Activated CD8-positive, alpha-beta memory T cell treated with anti-CD3 and anti-CD28 coated beads, Interleukin-2, amount 10 ng/mL, durations not matched to agents 7 days and 5 days (primary cell): ENCODE results near the gene PCCA. TPM values are rescaled to one million over a fixed set of nuclear protein-coding genes. Genes with fewer than 3 reads are reported as not detected.
"Not testable (repeated sequence)": the region's sequence is repeated elsewhere in the genome, so short reads cannot be mapped to it uniquely, and the experiment has no call there.

Experiments used
- ATAC-seq: fragments of 150-1000 bp; cut with Tn5 transposase; one replicate; pipeline ENCODE4 v1.10.0; 2021; ENCODE audit warnings: moderate library complexity
- CTCF ChIA-PET: fragments of 350-600 bp; sonication (Branson Sonifier 250); formaldehyde crosslinking; loops from one replicate; lab custom pipeline; 2021; ENCODE audit warnings: antibody characterized with exemption; lab: Charles Lee
- DNase-seq: peaks from one replicate; pipeline ENCODE4 v3.0.0-alpha.2; 2020
- H3K27ac Mint-ChIP-seq: one replicate; pipeline ENCODE4 v1.8.0; 2021; ENCODE audit warnings: mild to moderate bottlenecking, mixed read lengths
- H3K27me3 Mint-ChIP-seq: one replicate; pipeline ENCODE4 v1.8.0; 2021; ENCODE audit warnings: mixed read lengths
- H3K36me3 Mint-ChIP-seq: one replicate; pipeline ENCODE4 v1.8.0; 2021; ENCODE audit warnings: mild to moderate bottlenecking, mixed read lengths
- H3K4me1 Mint-ChIP-seq: one replicate; pipeline ENCODE4 v1.8.0; 2021; ENCODE audit warnings: mixed read lengths
- H3K4me3 Mint-ChIP-seq: one replicate; pipeline ENCODE4 v1.8.0; 2021; ENCODE audit warnings: mild to moderate bottlenecking, moderate library complexity, mixed read lengths
- H3K9me3 Mint-ChIP-seq: one replicate; pipeline ENCODE4 v1.8.0; 2022; ENCODE audit warnings: low read depth, mixed read lengths
- total RNA-seq, 2 experiments: library from RNA; stranded (reverse); gene quantifications; one replicate each; pipeline ENCODE4 v1.2.3, GENCODE V29; 2021

PCCA gene
- total RNA-seq, 2 experiments from 2014 or later: 14.1 to 17.9 TPM

- Mint-ChIP-seq H3K27ac (no peak overlapping the region), H3K9me3 (no peaks in the 10 kb centered on the region), H3K4me1 (peaks cover 31% of the 10 kb centered on the region), H3K4me3 (peak overlapping the region; percentile 47), H3K27me3 (peaks cover 3% of the 10 kb centered on the region), H3K36me3 (no peaks in the 10 kb centered on the region)
- ATAC-seq (peak; percentile 16), DNase-seq (no peak)
- CTCF ChIA-PET: interaction anchor here (0.7 kb wide), 1 partner anchor 423 kb away, joined by 4 read pairs; no protein-coding TSS in a partner anchor
Observed at GRCh38 chr13:100520936-100521850, 432.3 kb downstream of the PCCA start.

GRCh38 chr13:100521851-100522617, 433.1 kb downstream of the PCCA start:
- CTCF ChIA-PET: no interaction called here
- Mint-ChIP-seq H3K9me3 (no peaks in the 10 kb centered on the region), H3K27me3 (peaks cover 3% of the 10 kb centered on the region), H3K36me3 (no peaks in the 10 kb centered on the region), H3K27ac (no peak overlapping the region), H3K4me3 (peak overlapping the region; percentile 47), H3K4me1 (peaks cover 26% of the 10 kb centered on the region)
- peak; percentile 45 for ATAC-seq
- DNase-seq: no peak

GRCh38 chr13:100522618-100523309, 433.9 kb downstream of the PCCA start:
- H3K9me3 Mint-ChIP-seq: no peaks in the 10 kb centered on the region
- no peak for DNase-seq
- no peak overlapping the region for H3K4me3 Mint-ChIP-seq
- no peak overlapping the region for H3K27ac Mint-ChIP-seq
- CTCF ChIA-PET: interaction anchor here (1.5 kb wide), 1 partner anchor 8 kb away, joined by 4 read pairs; no protein-coding TSS in a partner anchor
- ATAC-seq: no peak
- H3K27me3 Mint-ChIP-seq: peaks cover 3% of the 10 kb centered on the region
- peaks cover 20% of the 10 kb centered on the region for H3K4me1 Mint-ChIP-seq
- H3K36me3 Mint-ChIP-seq: no peaks in the 10 kb centered on the region

- CTCF ChIA-PET: interaction anchor here (0.7 to 1.5 kb wide), 2 partner anchors 9 to 20 kb away, joined by 3 to 4 read pairs; no protein-coding TSS in a partner anchor
- H3K9me3 Mint-ChIP-seq: no peaks in the 10 kb centered on the region
- H3K36me3 Mint-ChIP-seq: no peaks in the 10 kb centered on the region
- H3K4me1 Mint-ChIP-seq: peaks cover 14% of the 10 kb centered on the region
- ATAC-seq (no peak), DNase-seq (no peak)
- no peak overlapping the region for H3K27ac Mint-ChIP-seq
- H3K27me3 Mint-ChIP-seq: peaks cover 3% of the 10 kb centered on the region
- no peak overlapping the region for H3K4me3 Mint-ChIP-seq
Observed at GRCh38 chr13:100523411-100523810, 434.5 kb downstream of the PCCA start.

- ATAC-seq (no peak), DNase-seq (no peak)
- CTCF ChIA-PET: interaction anchor here (0.7 to 1.5 kb wide), 2 partner anchors 9 to 19 kb away, joined by 3 to 4 read pairs; no protein-coding TSS in a partner anchor
- Mint-ChIP-seq H3K27ac (no peak overlapping the region), H3K27me3 (peaks cover 3% of the 10 kb centered on the region), H3K4me1 (peaks cover 14% of the 10 kb centered on the region), H3K9me3 (no peaks in the 10 kb centered on the region), H3K4me3 (no peak overlapping the region), H3K36me3 (no peaks in the 10 kb centered on the region)
Observed at GRCh38 chr13:100523981-100524386, 435.1 kb downstream of the PCCA start.

GRCh38 chr13:100524688-100525087, 435.8 kb downstream of the PCCA start:
- not testable (repeated sequence) for H3K27ac Mint-ChIP-seq, H3K9me3 Mint-ChIP-seq, ATAC-seq, DNase-seq, H3K27me3 Mint-ChIP-seq, H3K36me3 Mint-ChIP-seq, H3K4me3 Mint-ChIP-seq
- peaks cover 14% of the 10 kb centered on the region for H3K4me1 Mint-ChIP-seq
- CTCF ChIA-PET: interaction anchor here (1.4 kb wide), 1 partner anchor 18 kb away, joined by 3 read pairs; no protein-coding TSS in a partner anchor

GRCh38 chr13:100525453-100526317, 436.8 kb downstream of the PCCA start:
- ATAC-seq: no peak
- CTCF ChIA-PET: interaction anchor here (0.9 to 1.4 kb wide), 2 partner anchors 17 to 47 kb away, joined by 3 read pairs; no protein-coding TSS in a partner anchor
- Mint-ChIP-seq H3K27ac (no peak overlapping the region), H3K9me3 (no peaks in the 10 kb centered on the region), H3K4me3 (no peak overlapping the region), H3K36me3 (no peaks in the 10 kb centered on the region), H3K27me3 (peaks cover 3% of the 10 kb centered on the region), H3K4me1 (peaks cover 14% of the 10 kb centered on the region)
- no peak for DNase-seq

- Mint-ChIP-seq H3K36me3 (no peaks in the 10 kb centered on the region), H3K27ac (no peak overlapping the region), H3K27me3 (peaks cover 2% of the 10 kb centered on the region), H3K4me3 (no peak overlapping the region), H3K4me1 (peaks cover 12% of the 10 kb centered on the region), H3K9me3 (no peaks in the 10 kb centered on the region)
- no peak for ATAC-seq
- DNase-seq: no peak
- CTCF ChIA-PET: interaction anchor here (0.9 to 1.4 kb wide), 3 partner anchors 11 to 47 kb away, joined by 3 read pairs; no protein-coding TSS in a partner anchor
Observed at GRCh38 chr13:100526318-100527000, 437.6 kb downstream of the PCCA start.

GRCh38 chr13:100527644-100528043, 438.8 kb downstream of the PCCA start:
- DNase-seq: no peak

GRCh38 chr13:100528353-100528752, 439.5 kb downstream of the PCCA start:
- H3K27me3 Mint-ChIP-seq: no peaks in the 10 kb centered on the region
- H3K4me1 Mint-ChIP-seq: no peaks in the 10 kb centered on the region
- ATAC-seq: no peak
- H3K36me3 Mint-ChIP-seq: no peaks in the 10 kb centered on the region
- DNase-seq: no peak
- H3K9me3 Mint-ChIP-seq: no peaks in the 10 kb centered on the region
- CTCF ChIA-PET: interaction anchor here (1.3 kb wide), 1 partner anchor 13 kb away, joined by 3 read pairs; no protein-coding TSS in a partner anchor
- H3K4me3 Mint-ChIP-seq: no peak overlapping the region
- no peak overlapping the region for H3K27ac Mint-ChIP-seq

More at GRCh38 chr13:100527644-100528043, 438.8 kb downstream of the PCCA start:
- Mint-ChIP-seq H3K9me3 (no peaks in the 10 kb centered on the region), H3K27ac (no peak overlapping the region), H3K27me3 (no peaks in the 10 kb centered on the region), H3K4me1 (peaks cover under 1% of the 10 kb centered on the region), H3K4me3 (no peak overlapping the region), H3K36me3 (no peaks in the 10 kb centered on the region)
- CTCF ChIA-PET: interaction anchor here (1.1 to 1.3 kb wide), 2 partner anchors 13 to 14 kb away, joined by 3 read pairs; no protein-coding TSS in a partner anchor
- no peak for ATAC-seq

GRCh38 chr13:100528820-100529219, 439.9 kb downstream of the PCCA start:
- DNase-seq: no peak
- H3K4me3 Mint-ChIP-seq: no peak overlapping the region
- H3K36me3 Mint-ChIP-seq: no peaks in the 10 kb centered on the region
- CTCF ChIA-PET: no interaction called here
- no peaks in the 10 kb centered on the region for H3K9me3 Mint-ChIP-seq
- H3K27ac Mint-ChIP-seq: no peak overlapping the region
- ATAC-seq: no peak
- no peaks in the 10 kb centered on the region for H3K4me1 Mint-ChIP-seq
- H3K27me3 Mint-ChIP-seq: no peaks in the 10 kb centered on the region
